ELF-1 (cell line): Measurements from ENCODE around the gene NHLRC2.

ENCODE experiments used
- DNase-seq: peaks from one replicate; pipeline ENCODE4 v3.0.0-alpha.2; 2016; ENCODE audit warnings: low read depth, low spot score

The NHLRC2 gene

DNA sequence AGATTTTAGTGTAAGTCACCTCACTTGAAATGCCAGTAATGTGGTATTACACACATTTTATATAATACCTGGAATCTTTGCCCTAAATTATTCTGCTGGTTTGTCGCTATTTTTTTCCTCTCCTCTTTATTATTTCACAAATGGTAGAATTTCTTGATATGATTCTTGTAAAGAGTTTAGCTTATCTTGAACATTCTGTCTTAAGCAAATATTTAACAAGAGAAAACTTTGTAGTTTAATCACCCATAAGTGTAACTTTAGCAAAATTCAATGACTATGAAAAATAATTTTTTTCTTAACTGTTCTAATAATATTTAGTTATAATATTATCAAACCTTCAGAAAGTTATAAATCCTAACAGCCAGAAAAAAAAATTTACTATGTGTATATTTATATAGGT is 56.7 kb downstream of the NHLRC2 start:
- DNase-seq, result no peak

GRCh38 chr10:113911839-113912238 is 57.4 kb downstream of the NHLRC2 start:
- DNase-seq, result no peak

- no peak for DNase-seq
These were observed 58.1 kb downstream of the NHLRC2 start for GRCh38 chr10:113912582-113912981.

DNA sequence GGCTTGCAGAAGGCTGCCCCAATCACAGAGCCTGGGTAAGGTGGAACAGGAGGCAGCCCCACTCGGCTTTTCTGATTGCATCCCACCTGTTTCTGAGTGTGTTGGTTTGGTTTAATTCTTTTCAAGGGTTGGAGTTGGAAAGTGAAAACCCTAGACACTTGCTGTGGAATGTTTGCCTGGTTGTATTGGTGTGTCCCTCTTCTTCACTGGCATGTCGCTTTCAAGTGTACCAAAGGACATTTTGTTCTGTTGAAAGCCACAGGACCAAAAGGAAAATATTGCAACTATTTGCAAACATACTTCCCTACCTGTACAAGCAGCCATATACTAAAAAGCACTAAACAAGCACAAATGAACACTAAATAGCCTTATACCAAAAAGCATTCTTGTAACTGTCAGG is 60.5 kb downstream of the NHLRC2 start:
- no peak for DNase-seq

DNA sequence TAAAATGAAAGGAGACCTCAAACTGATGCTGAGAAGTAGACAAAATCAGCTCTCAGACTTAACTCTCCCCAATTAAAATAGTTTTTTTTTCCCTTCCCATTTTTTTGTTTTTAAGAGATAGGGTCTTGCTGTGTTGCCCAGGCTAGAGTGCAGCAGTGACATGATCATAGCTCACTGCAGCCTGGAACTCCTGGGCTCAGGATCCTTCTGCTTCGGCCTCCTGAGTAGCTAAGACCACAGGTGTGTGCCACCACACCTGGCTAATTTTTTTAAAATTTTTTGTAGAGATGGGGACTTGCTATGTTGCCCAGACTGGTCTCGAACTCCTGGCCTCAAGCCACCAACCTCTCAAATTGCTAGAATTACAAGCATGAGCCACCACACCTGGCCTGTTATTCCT is 61.1 kb downstream of the NHLRC2 start:
- DNase-seq, result no peak

- no peak for DNase-seq
These were observed 61.6 kb downstream of the NHLRC2 start for GRCh38 chr10:113916053-113916452.

- no peak for DNase-seq
These were observed 63.2 kb downstream of the NHLRC2 start for GRCh38 chr10:113917636-113918035.

GRCh38 chr10:113920114-113920513 is 65.7 kb downstream of the NHLRC2 start:
- DNase-seq, result no peak

DNA sequence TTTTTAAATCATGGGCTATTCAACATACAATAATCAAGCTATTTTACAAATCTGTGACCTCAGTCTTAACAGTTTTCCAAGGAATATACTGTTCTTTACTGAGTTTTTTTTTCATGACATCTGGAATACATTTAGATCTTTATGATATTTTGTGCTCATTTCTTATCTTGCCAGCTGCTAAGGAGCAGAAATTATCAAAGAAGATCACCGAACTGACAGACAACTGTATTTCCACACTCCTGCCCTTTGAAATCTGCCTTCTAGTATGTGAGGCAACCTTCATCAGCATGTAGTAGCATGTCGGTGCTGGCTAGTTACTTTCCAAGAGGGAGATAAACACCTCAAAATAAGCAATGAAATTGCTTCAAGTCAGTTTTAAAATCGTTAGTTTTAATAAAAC is 66.4 kb downstream of the NHLRC2 start:
- DNase-seq, result no peak

- no peak for DNase-seq
These were observed 67.3 kb downstream of the NHLRC2 start for GRCh38 chr10:113921561-113922370.

GRCh38 chr10:113922787-113923570 is 68.5 kb downstream of the NHLRC2 start:
- DNase-seq, result peak; percentile 27

DNA sequence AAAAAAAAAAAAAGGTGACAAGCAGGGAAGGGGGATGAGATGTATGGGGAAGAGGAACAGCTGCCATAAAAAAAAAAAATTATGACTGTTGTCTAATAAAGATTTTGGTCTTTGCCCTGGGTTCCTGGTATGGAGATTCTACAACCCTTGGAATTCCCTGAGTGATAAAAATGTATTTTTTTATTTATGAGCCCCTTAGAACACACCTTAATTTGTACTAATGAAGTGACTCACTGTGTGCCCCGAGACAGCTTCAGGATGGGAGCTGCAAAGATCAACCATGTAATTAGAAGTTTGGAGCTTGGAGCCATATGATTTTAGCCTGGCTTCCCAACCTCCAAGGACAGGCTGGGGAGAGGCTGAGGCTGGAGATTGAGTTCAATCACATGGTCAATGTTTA is 69.7 kb downstream of the NHLRC2 start:
- DNase-seq, result no peak

GRCh38 chr10:113924664-113925063 is 70.2 kb downstream of the NHLRC2 start:
- DNase-seq, result no peak

GRCh38 chr10:113927440-113927839 is 73.0 kb downstream of the NHLRC2 start:
- DNase-seq, result no peak

DNA sequence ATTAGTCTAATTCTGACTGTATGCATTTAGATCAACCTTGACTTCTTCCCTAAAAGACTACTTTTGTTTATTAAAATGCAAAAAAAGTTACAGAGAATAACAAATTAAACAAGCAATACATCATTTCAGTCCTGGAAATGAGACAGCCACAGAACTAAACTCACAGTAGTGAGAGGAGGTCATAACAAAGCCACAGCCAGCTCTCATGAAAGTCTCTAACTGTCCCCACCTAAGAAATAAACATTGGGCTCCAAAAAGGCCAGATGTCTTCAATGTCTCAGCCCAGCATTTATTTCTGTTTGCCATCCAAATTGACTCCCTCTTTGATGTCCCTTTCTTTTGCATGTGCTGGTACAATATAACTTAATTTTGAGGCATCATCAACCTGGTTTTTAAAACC is 74.4 kb downstream of the NHLRC2 start:
- DNase-seq, result no peak

- DNase-seq, result no peak
These were observed 75.1 kb downstream of the NHLRC2 start for GRCh38 chr10:113929522-113929921.

DNA sequence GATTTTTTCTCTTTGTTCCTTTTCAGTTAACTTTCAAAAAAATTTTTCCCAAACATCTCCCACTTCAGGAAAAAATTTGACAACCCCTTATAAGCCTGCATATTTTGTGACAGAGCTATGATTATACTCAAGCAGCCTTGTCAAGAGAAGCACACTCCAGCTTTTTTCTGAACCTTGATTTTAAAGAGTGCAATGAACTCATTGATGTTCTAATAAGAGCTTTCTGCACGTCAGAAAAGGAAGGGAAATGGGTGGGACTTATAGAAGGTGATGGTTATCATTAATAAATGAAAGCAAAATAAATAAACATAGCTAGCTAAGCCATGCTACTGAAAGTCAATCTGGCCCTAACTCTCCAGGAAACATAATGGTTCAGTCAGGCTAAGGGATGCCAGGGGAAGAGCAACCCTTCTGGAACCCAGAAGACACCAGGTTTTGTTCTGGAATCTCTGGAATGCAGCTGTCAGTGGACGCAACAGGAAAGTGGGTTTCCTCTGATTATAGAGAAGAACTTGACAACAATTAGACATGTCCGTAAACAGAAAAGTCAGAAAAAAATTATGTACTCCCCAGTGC is 76.1 kb downstream of the NHLRC2 start:
- peak; percentile 5 for DNase-seq

GRCh38 chr10:113932854-113933253 is 78.4 kb downstream of the NHLRC2 start:
- no peak for DNase-seq

DNA sequence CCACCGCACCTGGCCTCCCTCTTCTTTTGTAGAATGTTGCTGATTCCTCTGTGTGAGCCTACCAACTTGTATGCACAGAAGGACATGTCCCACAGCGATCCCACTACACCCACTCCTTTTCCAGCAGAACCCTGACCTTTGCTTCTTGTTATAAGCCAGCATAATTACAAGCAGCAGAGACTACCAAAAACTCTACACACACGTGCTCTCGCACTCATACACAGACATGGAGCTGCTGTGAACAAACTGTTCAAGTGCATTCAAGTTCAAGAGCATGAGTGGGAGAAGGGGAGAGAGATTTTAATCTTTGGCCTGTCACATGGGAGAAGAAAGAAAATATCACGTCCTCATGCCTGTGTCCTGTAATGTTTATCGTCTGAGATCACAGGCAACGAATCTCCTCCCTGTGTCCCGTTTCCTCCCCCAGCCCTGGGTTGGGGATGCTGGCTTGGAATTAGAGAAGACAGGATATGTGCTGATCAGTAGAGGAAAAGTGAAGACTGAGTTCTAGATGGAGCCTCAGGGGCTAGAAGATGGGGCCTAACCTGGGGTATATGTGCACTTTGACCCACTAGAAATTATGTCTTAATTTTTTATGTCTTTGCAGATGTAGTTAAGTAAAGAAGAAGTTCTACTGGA is 79.6 kb downstream of the NHLRC2 start:
- DNase-seq, result no peak

DNA sequence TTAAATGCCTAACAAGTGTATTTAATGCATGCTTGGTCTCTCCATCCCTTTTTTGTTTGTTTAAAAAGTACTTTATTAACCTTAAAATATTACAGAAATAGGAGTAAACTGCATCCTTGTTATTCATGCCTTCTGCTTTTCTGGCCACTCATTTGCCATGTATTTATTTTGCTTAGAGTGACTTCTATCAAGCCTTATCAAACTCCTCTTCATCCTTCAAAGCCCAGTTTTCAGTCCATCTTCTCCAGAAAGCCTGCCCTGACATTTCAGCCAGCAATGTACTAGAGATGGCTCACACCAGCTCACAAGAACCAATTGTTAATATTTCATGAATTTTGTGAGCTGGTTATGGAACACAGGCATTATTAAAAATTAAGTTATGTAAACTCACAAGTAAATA is 82.8 kb downstream of the NHLRC2 start:
- no peak for DNase-seq

- no peak for DNase-seq
These were observed 83.3 kb downstream of the NHLRC2 start for GRCh38 chr10:113937756-113938155.

DNA sequence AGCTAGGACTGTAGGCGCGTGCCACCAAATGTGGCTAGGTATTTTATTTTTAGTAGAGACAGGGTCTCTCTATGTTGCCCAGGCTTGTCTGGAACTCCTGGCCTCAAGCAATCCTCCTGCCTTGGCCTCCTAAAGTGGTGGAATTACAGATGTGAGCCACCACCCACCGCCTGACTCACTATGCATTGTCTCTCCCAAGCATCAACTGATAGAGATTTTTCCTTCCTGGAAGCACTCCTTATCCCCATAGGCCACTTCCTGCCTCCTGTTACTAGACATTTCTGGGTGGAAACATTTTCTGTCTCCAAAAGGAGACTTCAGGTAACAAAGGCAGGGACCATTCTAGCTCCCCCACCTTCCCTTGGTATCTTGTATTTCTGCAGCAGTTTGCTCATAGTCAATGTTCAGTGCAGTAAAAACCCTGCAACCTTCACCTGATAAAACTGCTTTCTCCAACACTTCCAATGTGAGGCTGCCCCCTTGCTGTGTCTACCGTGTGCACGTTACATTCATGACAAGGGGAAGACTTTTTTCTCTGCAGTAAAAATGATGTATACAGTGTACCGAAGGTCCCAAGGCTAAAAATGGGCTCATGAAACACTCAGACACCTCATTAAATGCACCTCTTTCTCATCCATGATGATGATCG is 84.9 kb downstream of the NHLRC2 start:
- no peak for DNase-seq
